Dendritic cell treated with granulocyte-macrophage colony-stimulating factor and Interleukin-4, amounts not matched to agents 40 ng/mL and 50 ng/mL, for 4 days (primary cell): Measurements from ENCODE around the gene SBK2.
"Not testable (repeated sequence)": the region's sequence is repeated elsewhere in the genome, so short reads cannot be mapped to it uniquely, and the experiment has no call there.

Experiments
- H3K27ac Mint-ChIP-seq: one replicate; pipeline ENCODE4 v1.8.0; 2022; ENCODE audit warnings: mild to moderate bottlenecking, mixed read lengths
- H3K27me3 Mint-ChIP-seq: one replicate; pipeline ENCODE4 v1.8.0; 2022; ENCODE audit warnings: mild to moderate bottlenecking, mixed read lengths
- H3K36me3 Mint-ChIP-seq: one replicate; pipeline ENCODE4 v1.8.0; 2022; ENCODE audit warnings: low read depth, mixed read lengths
- H3K4me1 Mint-ChIP-seq: one replicate; pipeline ENCODE4 v1.8.0; 2022; ENCODE audit warnings: low read depth, mixed read lengths
- H3K4me3 Mint-ChIP-seq: one replicate; pipeline ENCODE4 v1.8.0; 2022; ENCODE audit warnings: mild to moderate bottlenecking, moderate library complexity, mixed read lengths
- H3K9me3 Mint-ChIP-seq: one replicate; pipeline ENCODE4 v1.8.0; 2022; ENCODE audit warnings: mixed read lengths
- intact Hi-C: fragments of 100-400 bp; cut with micrococcal nuclease; formaldehyde crosslinking; loops from one replicate; pipeline ENCODE4 v1.15.0; 2022

The SBK2 gene

DNA sequence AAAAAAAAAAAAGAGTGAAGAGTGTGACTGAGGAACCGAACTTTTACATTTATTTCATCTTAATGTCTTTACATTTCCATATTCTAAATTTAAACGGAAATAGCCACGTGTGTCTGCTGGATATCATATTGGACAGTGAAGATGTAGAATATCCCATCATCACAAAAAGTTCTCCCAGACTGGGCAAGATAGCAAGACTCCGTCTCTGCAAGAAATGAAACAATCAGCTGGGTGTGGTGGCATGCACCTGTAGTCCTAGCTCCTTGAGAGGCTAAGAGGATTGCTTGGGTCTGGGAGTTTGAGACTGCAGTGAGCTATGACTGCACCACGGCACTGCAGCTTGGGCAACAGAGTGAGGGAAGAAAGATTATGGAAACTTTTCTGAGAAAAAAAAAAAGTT is 39.8 kb upstream of the SBK2 start:
- Mint-ChIP-seq H3K9me3 (no peaks in the 10 kb centered on the region), H3K4me3 (no peak overlapping the region), H3K27ac (no peak overlapping the region), H3K36me3 (peaks cover 31% of the 10 kb centered on the region), H3K4me1 (peaks cover 16% of the 10 kb centered on the region), H3K27me3 (no peaks in the 10 kb centered on the region)
- intact Hi-C loops: no loop called here

DNA sequence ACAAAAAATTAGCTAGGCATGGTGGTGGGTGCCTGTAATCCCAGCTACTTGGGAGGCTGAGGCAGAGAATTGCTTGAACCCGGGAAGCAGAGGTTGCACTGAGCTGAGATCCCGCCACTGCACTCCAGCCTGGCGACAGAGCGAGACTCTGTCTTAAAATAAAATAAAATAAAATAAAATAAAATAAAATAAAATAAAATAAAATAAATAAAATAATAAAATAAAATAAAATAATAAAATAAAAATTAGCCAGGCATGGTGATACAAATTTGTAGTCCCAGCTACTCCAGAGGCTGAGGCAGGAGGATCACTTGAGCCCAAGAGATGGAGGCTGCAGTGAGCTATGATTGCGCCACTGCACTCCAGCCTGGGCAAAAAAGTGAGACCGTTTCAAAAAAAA is 37.0 kb upstream of the SBK2 start:
- H3K9me3 Mint-ChIP-seq, H3K27ac Mint-ChIP-seq, H3K4me3 Mint-ChIP-seq, intact Hi-C loops, H3K27me3 Mint-ChIP-seq, H3K4me1 Mint-ChIP-seq: not testable (repeated sequence)
- H3K36me3 Mint-ChIP-seq: peaks cover 21% of the 10 kb centered on the region

DNA sequence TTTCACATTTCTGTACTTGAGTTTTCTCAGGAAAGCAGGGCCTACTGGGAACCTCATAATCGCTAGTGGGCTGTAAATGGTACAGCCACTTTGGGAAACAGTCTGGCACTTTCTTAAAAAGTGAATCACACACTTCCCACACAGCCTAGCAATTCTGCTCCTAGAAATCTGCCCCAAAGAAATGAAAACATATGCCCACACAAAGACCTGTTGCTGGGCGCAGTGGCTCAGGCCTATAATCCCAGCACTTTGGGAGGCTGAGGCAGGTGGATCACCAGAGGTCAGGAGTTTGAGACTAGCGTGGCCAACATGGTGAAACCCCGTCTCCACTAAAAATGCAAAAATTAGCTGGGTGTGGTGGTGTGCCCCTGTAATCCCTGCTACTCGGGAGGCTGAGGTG is 32.5 kb upstream of the SBK2 start:
- intact Hi-C loops, H3K27ac Mint-ChIP-seq, H3K36me3 Mint-ChIP-seq, H3K4me3 Mint-ChIP-seq, H3K27me3 Mint-ChIP-seq, H3K4me1 Mint-ChIP-seq, H3K9me3 Mint-ChIP-seq: not testable (repeated sequence)

DNA sequence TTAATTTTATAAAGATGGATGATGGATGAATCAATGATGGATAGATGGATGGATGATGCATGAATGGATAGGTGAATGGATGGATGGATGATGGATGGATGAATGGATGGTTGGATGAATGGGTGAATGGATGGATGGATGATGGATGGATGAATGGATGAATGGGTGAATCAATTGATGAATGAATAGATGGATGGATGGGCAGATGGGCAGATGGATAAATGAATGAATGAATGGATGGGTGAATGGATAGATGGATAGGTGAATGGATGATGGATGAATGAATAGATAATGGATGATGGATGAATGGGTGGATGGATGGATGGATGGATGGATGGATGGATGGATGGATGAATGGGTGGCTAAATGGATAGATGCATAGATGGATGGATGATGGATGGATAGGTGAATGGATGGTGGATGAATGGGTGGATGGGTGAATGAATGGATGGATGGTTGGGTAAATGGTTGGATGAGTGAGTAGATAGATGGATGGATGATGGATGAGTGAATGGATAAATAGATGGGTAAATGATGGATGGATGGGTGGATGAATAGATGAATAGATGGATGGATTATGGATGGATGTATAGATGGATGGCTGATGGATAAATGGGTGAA is 30.9 kb upstream of the SBK2 start:
- intact Hi-C loops: no loop called here
- Mint-ChIP-seq H3K36me3 (no peaks in the 10 kb centered on the region), H3K27ac (no peak overlapping the region), H3K4me1 (no peaks in the 10 kb centered on the region), H3K27me3 (peaks cover 13% of the 10 kb centered on the region), H3K4me3 (no peak overlapping the region), H3K9me3 (no peaks in the 10 kb centered on the region)

DNA sequence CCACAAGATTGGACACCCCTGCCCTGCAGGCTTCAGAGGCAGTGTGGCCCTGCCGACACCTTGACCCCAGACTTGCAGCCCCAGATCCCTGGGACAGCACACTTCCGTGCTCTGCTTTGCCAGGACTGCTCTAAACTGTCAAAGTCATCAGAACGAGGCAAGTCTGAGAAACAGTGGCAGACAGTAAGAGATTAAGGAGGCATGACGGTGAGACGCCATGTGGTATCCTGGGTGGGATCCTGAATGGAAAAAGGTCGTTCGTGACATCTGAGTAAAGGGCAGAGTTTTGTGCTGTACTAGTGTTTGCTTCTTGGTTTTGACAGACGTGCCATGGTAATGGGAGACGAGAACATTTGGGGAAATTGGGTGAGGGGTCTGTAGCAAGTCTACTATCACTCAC is 29.9 kb upstream of the SBK2 start:
- intact Hi-C loops: no loop called here
- Mint-ChIP-seq H3K9me3 (no peaks in the 10 kb centered on the region), H3K4me3 (no peak overlapping the region), H3K27ac (no peak overlapping the region), H3K27me3 (peaks cover 13% of the 10 kb centered on the region), H3K4me1 (no peaks in the 10 kb centered on the region), H3K36me3 (no peaks in the 10 kb centered on the region)

DNA sequence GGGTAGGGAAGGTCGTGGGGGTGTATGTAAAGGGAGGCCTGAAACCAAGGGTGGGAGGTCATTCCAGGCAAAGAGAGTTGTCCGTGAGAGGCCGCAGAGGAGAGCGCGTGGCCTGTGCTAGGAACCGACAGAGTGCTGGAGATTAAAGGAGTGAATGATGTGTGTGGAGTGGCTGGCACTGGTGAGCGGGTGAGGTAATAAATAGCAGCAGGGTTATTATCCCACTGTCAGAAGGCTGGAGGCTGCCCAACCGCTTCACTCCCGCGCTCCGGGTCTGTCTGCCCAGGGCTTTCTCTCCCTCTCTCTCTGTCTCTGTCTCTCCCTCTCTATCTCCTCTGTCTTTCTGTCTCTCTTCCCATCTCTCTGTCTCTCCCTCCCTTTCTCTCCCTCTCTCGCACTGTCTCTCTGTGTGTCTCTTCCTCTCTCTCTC is 26.3 kb upstream of the SBK2 start:
- Mint-ChIP-seq H3K27ac (no peak overlapping the region), H3K9me3 (no peaks in the 10 kb centered on the region)
- intact Hi-C loops: no loop called here

DNA sequence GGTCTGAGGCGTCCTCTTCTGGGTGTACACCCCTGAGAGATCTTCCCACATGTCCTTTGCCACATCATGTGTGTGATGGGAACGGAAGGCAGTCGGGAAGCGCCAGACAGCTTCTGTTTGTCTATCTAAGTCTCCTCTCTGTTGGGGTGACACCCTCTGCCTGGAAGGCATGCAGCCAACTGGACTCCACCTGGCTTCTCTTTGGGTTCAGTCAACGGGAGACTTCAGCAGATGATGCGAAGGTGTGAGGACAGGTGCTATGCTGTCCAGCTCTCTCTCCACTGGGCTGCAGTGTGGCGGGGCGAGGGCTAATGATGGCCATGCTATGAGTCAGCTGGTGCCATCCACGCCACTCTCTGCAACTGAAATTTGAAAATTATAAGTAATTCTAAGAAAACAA is 22.8 kb upstream of the SBK2 start:
- H3K4me1 Mint-ChIP-seq: no peaks in the 10 kb centered on the region
- H3K36me3 Mint-ChIP-seq: no peaks in the 10 kb centered on the region
- no peak overlapping the region for H3K4me3 Mint-ChIP-seq
- peaks cover 19% of the 10 kb centered on the region for H3K27me3 Mint-ChIP-seq
- intact Hi-C loops: no loop called here
- no peaks in the 10 kb centered on the region for H3K9me3 Mint-ChIP-seq
- H3K27ac Mint-ChIP-seq: no peak overlapping the region

More for the DNA sequence above, 26.3 kb upstream of the SBK2 start:
- no peak overlapping the region for H3K4me3 Mint-ChIP-seq
- H3K4me1 Mint-ChIP-seq: no peaks in the 10 kb centered on the region
- H3K27me3 Mint-ChIP-seq: peaks cover 17% of the 10 kb centered on the region
- H3K36me3 Mint-ChIP-seq: no peaks in the 10 kb centered on the region

DNA sequence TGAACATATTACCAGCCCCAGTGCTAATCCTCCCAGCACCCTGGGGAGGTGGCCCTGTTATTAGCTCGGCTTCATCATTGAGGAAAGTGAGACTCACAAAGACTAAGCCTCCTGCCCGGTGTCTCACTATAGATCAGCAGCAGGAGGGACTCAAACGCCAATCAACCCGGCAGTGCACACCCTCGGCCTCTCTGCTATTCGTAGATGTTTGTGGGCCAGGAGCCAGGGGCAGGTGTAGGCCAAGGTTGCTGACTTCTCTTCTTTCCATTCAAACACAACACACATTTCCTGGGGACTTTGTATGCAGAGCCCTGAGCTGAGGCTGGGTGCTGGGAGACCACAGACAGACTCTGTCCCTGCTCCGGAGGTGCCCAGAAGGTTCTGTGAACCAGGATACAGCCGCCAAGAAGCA is 17.8 kb upstream of the SBK2 start:
- no peaks in the 10 kb centered on the region for H3K4me1 Mint-ChIP-seq
- no peak overlapping the region for H3K27ac Mint-ChIP-seq
- H3K9me3 Mint-ChIP-seq: no peaks in the 10 kb centered on the region
- intact Hi-C loops: no loop called here
- peaks cover 17% of the 10 kb centered on the region for H3K27me3 Mint-ChIP-seq
- H3K36me3 Mint-ChIP-seq: no peaks in the 10 kb centered on the region
- H3K4me3 Mint-ChIP-seq: no peak overlapping the region

DNA sequence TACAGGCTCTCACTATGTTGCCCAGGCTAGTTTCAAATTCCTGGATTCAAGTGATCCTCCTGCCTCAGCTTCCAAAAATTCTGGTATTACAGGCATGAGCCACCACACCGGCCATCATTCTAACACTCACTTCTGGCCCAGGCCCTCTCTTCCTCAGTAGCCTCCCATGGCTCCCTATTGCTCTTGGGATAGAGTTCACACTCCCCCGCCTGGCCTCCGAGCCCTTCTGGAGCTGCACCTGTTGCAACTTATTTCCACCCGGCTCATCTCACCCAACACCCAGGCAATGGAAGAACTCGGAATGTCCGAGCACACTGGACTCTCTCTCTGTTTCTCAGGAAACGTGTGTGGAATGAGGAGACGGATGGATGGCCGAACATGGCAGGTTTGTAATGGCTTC is 17.4 kb upstream of the SBK2 start:
- Mint-ChIP-seq H3K4me3 (no peak overlapping the region), H3K4me1 (no peaks in the 10 kb centered on the region), H3K27me3 (peaks cover 20% of the 10 kb centered on the region), H3K27ac (no peak overlapping the region), H3K36me3 (no peaks in the 10 kb centered on the region), H3K9me3 (no peaks in the 10 kb centered on the region)
- intact Hi-C loops: no loop called here

DNA sequence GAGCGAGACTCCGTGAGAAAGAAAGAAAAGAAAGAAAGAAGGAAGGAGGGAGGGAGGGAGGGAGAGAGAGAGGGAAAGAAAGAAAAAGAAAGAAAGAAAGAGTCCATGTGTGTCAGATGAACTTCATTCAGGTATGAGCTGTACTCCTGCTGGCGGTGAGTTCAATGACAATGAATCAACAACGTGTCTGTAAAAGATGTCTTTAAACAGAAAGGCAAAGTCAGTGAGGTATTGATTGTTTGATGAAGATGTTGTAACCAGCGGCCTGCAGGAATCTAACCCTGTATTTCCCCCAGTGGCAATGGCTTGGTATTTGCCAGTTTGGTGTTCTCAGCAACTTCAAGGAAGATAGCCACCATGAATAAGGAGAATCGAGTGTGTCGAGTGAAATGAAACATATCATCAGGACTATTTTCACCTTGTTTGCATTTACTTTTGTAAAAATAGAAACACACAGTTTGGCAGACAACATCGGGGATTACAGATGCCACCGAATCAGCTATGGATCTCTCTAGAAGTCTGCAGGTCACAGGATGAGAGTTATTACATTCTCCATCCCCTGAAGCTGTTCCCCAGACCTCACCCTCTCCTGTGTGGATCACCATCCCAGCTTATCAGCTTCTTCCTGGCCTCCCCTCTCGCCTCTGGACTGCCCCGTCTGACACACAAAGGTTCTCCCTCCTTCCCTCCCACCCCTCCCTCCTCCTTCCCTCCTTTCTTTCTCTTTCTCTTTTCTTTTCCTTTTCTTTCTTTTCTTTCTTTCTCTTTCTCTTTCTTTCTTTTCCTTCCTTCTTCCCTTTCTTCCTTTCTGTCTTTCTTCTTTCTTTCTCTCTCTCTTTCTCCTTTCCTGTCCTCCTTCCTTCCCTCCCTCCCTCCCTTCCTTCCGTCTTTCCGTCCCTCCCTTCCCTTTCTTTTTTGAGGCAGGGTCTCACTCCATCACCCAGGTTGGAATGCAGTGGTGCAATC is 16.6 kb upstream of the SBK2 start:
- Mint-ChIP-seq H3K4me3 (no peak overlapping the region), H3K4me1 (no peaks in the 10 kb centered on the region), H3K9me3 (no peaks in the 10 kb centered on the region), H3K36me3 (no peaks in the 10 kb centered on the region), H3K27me3 (peaks cover 20% of the 10 kb centered on the region), H3K27ac (no peak overlapping the region)
- intact Hi-C loops: no loop called here

DNA sequence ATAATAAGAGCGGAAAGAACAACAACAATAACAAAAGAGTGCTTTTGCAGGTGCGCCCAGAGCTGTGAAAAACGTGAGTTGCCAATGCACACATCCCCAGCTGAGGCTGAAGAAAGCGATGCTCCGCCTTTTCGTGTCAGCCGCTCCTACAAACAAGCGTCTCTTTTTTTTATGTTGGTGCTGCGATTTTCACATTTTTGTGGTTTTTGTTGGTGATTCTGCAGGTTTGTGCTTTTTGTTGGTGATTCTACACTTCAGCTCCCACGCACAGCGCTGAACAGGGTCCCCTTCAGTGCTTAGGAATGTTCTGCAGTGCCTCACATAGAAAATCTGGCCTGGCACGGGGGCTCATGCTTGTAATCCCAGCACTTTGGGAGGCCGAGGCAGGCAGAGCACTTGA is 15.7 kb upstream of the SBK2 start:
- H3K9me3 Mint-ChIP-seq: no peaks in the 10 kb centered on the region
- H3K36me3 Mint-ChIP-seq: no peaks in the 10 kb centered on the region
- peaks cover 3% of the 10 kb centered on the region for H3K4me1 Mint-ChIP-seq
- intact Hi-C loops: no loop called here
- no peak overlapping the region for H3K27ac Mint-ChIP-seq
- H3K27me3 Mint-ChIP-seq: peaks cover 23% of the 10 kb centered on the region
- H3K4me3 Mint-ChIP-seq: no peak overlapping the region

DNA sequence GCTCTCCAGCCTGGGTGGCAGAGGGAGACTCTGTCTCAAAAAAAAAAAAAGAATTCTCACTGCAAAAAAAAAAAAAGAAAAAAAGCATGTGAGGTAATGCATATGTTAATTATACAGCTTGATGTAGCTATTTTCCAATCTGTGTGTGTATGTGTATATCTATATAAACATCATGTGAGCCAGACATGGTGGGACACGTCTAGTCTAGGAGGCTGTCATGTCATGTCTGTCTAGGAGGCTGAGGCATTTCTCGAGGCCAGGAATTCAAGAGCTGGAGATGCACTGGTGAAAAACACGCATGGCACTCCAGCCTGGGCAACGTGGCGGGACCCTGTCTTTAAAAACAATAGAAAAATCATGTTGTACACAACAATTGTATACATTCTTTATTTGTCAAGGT is 15.3 kb upstream of the SBK2 start:
- no peaks in the 10 kb centered on the region for H3K36me3 Mint-ChIP-seq
- no peak overlapping the region for H3K27ac Mint-ChIP-seq
- H3K4me3 Mint-ChIP-seq: no peak overlapping the region
- H3K9me3 Mint-ChIP-seq: no peaks in the 10 kb centered on the region
- peaks cover 24% of the 10 kb centered on the region for H3K27me3 Mint-ChIP-seq
- intact Hi-C loops: no loop called here
- H3K4me1 Mint-ChIP-seq: peaks cover 7% of the 10 kb centered on the region

DNA sequence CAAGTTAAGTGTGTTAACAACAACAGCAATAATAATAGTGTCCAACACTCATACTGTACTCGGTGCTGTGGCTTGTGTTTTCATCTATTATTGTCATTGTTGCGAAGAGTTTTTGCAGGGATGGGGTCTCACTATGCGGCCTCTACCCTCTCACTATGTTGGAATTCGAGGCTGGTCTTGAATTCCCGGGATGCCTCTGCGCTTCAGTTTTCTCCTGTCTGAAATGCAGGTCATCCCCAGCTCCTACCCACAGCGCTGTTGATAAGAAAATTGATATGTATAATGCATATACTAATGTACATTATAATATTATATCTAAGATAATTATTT is 13.4 kb upstream of the SBK2 start:
- peaks cover 24% of the 10 kb centered on the region for H3K4me1 Mint-ChIP-seq
- H3K36me3 Mint-ChIP-seq: no peaks in the 10 kb centered on the region
- H3K9me3 Mint-ChIP-seq: no peaks in the 10 kb centered on the region
- no peak overlapping the region for H3K27ac Mint-ChIP-seq
- intact Hi-C loops: no loop called here
- H3K4me3 Mint-ChIP-seq: no peak overlapping the region
- peaks cover 40% of the 10 kb centered on the region for H3K27me3 Mint-ChIP-seq

DNA sequence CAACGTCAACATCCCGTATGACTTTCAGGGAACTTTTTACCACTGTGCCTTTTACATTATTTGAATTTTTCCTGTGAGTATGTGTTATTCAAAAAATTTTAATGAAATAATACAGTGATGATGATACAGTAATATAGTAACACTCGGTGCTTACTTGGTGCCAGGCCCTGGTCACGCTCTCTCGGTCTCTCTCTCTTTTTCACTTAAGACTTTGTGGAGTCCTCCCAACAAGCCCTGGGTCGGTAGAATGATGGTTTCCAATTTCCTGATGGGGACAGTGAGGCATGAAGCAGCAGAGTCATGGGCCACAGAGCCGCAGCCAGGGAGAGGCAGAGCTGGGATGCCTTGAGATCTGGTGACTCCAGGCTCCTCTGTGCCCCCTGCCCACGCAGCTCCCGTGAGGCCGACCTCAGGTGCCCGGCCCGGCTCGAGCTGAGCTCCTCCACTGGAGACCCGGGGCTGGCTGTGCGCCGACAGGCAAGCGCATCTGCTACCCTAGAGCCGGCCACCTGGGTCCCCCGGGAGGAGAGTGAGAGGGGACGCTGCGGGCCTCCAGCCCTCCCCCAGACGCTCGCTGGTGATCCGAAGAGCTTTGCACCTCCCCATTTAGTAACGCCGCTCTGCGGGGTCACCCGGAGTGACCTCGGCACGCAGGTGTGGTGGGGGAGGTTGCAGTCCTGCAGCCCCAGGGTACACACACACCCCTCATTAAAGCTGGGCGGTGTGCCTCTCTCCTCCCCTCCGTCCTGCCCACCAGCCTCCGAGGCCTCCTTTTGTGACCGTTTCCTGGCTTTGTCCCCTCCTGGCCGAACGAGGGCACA is 12.8 kb upstream of the SBK2 start:
- no peak overlapping the region for H3K4me3 Mint-ChIP-seq
- no peaks in the 10 kb centered on the region for H3K36me3 Mint-ChIP-seq
- intact Hi-C loops: no loop called here
- H3K4me1 Mint-ChIP-seq: peaks cover 28% of the 10 kb centered on the region
- H3K27me3 Mint-ChIP-seq: peaks cover 39% of the 10 kb centered on the region
- no peaks in the 10 kb centered on the region for H3K9me3 Mint-ChIP-seq
- H3K27ac Mint-ChIP-seq: no peak overlapping the region
